GM18526 (cell line): ENCODE data around the gene PRICKLE2.

Source experiments
- POLR2A ChIP-seq: IDR thresholded peaks from 3 replicates; pipeline ENCODE4 v1.6.1; 2011; ENCODE audit not compliant: insufficient read length; ENCODE audit errors: extremely low read depth

PRICKLE2 gene

DNA sequence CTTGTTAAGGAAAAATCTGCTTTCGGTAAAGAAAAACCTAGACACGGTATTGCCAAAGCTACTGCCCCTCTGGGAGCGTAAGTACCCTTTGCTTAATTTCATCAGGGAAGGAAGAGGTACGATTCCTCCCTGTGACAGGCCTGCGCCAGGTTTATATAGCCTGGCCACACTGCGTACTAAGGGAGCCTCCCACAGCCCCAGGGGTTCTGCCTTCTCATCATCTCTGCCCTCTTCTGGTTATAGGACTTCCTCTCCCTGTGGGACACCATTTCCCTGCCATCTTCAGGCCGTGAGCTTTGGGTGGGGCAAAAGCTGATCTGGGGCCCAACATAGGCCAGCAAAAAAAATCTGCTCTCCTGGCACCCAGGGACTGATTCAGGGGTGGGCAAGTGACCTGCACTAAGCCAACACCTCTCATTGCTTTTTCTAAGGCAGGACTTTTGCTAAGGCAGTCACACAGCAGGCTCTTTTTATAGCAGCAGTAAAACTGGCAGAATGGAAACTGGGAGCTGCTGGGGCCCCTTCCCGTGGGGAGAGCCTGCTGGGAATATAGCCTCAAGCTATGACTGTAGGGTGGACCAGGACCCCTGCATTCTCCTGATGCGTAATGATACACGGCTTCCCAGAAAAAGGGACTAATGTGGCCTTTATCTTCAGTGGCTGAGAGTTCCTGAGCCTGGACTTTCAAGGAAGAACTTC lies 76.2 kb downstream of the PRICKLE2 start:
- no peak for TF ChIP-seq POLR2A

DNA sequence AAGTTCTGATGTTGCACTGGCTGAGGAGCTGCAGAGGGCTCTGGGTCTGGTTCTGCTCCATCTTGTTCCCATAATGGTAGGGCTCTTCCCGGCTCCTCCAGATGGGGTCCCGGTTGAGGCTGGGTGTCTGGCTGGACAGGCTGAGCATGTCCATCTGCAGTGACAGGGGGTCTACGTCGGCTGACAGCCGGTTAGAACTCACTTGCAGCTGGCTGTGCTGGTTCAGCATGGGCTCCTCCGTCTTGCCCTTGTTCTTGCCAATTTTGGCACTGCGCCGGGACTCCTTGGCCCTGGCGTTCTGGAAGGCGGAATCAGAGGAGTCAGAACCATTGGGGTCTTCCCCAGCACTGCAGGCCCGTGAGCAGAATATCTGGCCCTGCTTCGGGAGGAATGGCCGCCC lies 78.1 kb downstream of the PRICKLE2 start:
- TF ChIP-seq POLR2A: no peak

DNA sequence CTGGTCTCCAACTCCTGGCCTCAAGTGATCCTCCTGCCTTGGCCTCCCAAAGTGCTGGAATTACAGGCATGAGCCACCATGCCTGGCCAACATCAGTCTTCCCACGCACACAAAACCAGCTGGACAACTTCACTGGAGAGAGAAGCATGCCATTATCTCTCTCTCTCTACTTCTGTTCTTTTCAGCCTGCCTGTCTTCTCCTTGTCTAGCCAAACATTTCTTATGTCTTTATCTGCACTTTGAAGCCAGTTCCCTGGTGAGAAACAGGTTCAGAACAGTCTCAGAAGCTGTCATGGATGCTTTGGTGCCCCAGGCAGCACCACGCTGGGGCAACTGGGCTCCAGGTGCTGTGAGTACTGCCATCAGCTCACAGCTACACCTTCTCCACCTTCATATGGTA lies 79.8 kb downstream of the PRICKLE2 start:
- no peak for TF ChIP-seq POLR2A

DNA sequence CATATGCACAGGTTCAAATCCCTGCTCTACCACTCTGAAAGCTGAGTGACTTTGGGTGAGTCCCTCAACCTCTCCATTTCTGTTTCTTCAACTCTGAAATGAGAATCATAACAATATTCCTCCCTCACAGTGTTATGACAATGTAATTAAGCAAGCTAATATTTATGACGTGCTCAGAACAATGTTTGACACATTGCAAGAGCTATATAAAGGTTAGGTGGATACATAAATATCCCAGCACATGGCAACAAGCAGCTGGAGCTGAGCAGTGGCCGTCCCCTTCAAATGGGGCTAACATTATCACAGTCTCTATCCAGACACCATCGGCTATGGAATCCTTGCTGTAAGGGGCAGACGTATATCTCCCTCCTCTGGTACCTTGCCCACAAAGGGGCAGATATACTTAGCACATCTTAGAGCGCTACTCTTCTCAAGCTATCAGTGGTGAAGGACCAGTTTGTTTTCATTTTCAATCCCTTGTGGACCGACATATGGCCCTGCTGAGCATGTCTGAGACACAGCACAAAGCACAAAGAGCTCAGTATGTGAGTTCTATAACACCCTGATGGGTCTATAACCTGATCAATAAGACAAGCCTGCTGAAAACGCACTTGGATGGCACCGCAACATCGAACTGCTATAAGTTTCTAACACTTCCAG lies 80.9 kb downstream of the PRICKLE2 start:
- no peak for TF ChIP-seq POLR2A

DNA sequence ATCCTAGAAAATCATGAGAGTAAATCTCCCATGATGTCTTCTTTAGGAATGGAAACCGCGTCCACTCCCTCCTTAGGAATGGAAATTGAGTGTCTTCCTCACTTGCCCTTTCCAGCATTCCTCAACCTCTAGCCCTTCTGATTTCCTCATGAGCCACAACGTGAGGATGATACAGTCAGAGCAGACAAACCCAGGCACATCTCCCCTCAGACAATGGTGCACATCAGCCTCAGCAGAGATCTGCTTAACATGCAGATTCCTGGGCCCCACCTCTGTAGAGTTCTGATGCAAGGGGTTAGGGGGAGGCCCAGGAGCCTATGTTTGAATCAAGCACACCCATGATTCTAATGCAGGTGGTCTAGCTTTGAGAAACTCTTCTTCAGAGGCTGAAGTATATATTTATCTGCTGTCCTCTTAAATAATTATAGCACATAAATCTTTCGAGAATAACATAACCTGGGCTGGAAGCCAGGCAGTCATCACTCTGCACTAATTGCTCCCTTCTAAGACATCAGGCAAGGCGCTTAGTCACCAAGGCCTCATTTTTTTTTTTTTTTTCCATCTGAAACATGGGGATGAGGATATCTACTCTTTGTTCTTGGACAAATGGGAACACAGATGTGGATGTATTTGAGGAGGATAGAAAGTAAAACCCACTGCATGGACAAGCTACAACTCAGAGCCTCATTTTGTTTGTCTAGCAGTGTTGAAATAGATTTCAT lies 81.7 kb downstream of the PRICKLE2 start:
- TF ChIP-seq POLR2A: no peak

DNA sequence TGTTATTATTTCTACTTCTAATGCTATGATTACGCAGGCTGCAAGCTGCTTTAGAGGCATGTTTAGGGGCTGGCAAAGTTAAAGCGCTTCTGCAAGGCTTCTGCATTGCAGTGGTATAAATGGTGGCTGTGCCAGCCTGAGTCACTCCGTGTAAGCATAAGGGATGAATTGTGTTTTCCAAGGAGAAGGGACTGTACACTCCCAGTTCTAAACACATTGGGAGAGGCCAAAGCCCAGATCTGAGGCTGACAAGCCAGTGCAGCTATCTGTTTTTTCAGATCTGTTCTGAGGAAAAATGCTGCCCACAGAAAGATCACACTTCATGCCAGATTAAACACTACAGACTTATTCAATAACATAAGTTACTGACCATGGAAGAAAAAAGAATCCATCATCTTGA lies 83.8 kb downstream of the PRICKLE2 start:
- TF ChIP-seq POLR2A: no peak

DNA sequence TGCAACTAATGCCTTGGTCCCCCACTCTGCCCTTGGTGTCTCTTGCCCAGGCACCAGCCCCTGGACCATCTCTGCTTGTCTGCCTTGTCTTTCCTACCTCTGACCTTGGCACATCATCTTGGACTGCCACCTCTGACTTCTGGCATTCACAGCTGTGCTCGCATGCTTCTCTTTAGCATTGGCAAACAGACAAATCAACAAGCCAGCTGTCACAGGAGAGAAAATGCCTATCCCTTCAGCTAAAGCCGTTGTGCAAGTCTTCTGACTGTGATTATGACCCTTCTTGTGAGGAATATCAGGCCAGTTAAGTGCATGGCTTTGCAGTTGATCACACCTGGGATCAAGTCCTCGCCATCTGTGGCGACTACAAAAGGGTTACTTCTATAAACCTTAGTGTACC lies 84.6 kb downstream of the PRICKLE2 start:
- TF ChIP-seq POLR2A: no peak

DNA sequence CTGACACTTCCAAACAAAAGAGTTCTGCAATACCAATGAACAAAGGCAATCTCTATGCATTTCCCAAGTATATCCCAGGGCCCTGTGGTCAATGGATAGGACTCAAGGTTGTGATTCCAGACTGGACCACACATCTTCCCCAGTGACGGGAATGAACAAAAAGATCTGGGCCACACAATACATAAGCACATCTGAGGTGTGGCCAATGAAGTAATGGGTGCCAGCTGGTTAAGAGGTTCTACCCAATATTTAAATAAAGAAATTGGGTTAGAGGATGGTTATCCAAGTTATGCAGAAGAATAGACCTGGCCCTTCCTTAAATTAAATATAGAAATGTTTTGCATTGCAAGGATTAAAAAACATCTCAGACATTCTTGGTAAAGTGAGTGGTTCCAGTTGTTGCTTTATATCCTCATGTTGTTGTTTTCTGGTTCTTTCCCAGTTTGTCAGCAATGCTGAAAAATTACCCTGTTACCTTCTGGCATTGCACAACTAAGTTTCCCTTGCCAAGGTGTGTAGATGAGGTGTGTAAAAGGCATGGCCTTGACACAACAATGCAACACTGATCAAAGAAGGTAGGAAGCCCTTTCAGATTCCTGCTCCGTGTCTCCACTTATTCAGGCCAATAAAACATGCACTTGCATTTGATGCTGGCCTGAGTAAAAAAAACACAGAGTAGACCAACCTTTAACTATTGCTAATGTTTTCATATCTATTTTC lies 86.5 kb downstream of the PRICKLE2 start:
- no peak for TF ChIP-seq POLR2A

DNA sequence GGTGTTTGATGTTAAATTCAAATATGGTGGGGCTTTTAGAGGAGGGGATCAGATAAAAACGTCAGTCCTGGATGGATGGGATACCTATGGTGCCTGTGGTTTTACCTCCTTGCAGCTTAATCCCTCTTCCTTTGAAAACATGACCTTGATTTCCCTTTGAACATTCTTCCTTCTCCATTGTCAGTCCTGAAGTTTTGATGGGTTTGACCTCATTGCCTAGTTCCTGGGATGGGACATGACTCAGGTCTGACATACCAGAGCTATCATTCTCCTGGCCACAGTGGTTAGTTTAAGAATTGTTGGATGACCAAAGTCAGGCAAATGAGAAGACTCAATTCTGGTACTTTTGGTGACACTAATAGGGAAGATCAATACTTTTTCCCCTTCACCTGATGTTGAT lies 87.2 kb downstream of the PRICKLE2 start:
- no peak for TF ChIP-seq POLR2A

DNA sequence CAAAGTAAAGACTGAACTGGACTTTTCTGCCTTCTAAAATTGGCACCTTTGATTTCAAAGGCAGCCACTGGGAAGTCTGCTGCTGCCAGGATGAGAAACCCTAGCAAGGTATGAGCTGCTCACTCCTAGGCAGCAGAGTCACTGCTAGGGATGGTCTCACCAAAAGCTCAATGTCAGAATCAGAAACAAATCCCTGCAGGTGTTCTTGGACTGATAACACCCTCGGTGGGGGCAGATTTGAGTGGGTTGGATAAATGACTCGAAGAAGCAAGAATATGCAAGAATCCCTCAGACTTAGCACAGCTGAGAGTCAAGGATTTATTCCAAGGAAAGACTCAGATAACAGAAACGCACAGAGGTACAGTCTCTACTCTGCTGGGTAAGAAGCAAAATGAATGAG lies 90.4 kb downstream of the PRICKLE2 start:
- TF ChIP-seq POLR2A: no peak

DNA sequence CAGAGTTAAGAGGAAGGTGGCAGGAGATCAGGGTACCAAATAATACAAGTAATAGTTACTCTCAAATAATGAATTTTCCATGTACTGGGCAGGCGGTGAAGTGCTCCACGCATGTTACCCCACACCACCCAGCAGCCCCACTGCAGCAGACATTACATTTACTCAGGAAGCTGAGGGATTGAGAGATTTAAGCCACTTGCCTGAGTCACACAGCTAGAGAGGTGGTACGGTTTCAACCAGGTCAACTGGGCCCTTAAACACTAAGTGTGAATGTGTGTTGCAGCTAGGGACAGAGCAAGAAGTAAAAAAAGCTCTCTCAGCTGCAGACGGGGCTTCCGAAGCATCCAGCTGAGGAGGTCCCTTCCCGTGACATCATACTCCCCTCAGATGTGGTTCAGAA lies 91.3 kb downstream of the PRICKLE2 start:
- no peak for TF ChIP-seq POLR2A

DNA sequence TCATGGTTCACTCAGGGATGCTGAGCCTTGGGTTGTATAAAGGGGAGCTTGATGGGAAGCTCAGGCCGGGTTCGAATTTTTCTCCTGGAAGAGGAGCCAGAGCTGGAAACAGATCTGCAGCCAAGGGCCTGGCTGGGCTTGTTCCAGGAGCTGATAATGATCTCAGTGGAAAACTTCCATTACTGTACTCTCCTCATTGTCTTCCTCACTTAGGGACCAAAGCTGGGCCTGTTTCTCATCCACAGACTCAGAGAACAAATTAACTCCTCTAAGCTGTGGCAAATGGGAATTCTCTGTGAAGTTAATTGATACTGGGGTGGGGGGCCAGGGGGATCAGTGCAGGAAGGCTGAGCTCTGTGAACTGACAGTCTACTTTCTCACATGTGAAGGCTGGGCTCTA lies 92.0 kb downstream of the PRICKLE2 start:
- TF ChIP-seq POLR2A: no peak

DNA sequence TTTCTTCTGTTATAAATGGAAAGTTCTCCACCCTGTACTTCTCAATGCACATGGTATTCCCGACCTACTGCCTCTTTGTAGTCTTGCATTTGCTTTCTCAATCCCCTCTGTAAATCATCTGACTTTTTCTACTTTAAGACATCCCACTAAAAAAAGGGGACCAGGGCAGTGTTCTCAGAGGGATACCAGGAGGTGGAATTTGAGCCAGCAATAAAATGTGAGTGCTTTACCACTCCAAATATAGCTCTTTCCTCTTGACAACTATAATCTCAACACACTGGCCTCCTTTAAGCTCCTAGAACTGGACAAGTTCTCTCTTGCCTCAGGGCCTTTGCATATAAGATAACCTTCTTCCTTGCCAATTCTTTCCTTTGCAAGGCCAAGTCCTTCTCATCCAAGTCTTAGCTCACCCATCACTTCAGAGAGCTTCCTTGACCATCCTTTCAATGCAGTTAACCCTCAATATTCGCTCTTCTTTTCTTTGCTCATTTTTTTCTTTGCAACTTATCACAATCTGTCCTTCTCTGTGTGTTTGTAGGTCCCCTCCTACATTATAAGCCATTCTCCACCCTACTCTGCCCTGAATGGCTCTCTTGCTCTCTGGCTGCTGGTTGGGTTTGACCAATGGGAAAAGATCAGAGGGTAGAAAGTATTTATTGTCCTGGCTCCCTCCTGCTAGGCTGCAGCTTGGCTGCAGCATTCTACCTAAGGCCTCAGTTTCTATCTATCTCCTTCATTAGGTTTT lies 93.4 kb downstream of the PRICKLE2 start:
- TF ChIP-seq POLR2A: no peak

DNA sequence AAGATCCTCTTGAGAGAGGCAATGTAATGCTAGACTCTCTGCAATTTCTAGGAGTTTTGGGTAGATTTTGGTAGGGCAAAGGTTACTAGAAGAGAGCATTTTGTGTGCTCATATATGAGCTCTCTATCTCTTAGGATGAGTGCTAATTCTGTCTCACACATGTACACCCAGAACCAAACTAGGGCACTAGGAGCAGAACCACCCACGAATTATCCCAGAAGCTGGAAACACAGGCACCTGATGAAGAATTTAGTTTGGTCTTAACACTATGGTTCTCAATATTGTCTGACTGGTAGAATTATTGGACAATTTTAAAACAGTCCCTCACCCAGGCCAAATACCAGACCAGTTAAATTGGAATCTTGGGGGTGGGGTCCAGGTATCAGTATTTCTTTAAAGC lies 94.8 kb downstream of the PRICKLE2 start:
- TF ChIP-seq POLR2A: no peak

DNA sequence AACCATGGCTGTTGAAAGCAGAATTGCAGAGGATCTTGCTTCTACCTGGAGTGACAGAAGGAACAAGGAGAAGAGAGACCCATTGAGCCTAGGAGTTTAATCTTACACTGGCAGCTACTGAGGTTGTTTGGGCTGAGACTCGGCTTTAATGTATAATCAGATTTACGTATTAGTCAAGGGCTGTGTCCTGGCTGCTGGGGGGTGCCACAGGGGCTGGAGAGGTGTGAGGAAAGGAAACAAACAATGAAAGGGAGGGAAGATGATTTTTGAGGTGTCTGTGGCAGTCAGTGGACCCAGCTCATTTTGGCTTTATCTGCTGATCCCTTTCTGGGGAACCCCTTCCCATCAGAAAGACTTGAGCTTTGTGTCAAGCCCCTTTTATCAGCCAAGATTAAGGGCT lies 95.7 kb downstream of the PRICKLE2 start:
- no peak for TF ChIP-seq POLR2A
